CD4-positive, CD25-positive, alpha-beta regulatory T cell (primary cell): ENCODE data around the gene SAMD14. TPM values are rescaled to one million over a fixed set of nuclear protein-coding genes. Genes with fewer than 3 reads are reported as not detected.

Experiments used
- ATAC-seq, 2 donors: fragments of 150-1000 bp; cut with Tn5 transposase; one replicate each; pipeline ENCODE4 v1.10.0; 2021; ENCODE audit warnings: low read depth in 2 of 2, moderate number of reproducible peaks in 2 of 2, moderate library complexity in 1 of 2
- DNase-seq, 3 donors: peaks; one replicate each; pipeline versions ENCODE4 v3.0.0 to v3.0.0-alpha.2; 2012 to 2022; ENCODE audit warnings: mixed read lengths in 1 of 3
- H3K27ac ChIP-seq: one replicate; pipeline ENCODE4 v1.7.0; 2013; ENCODE audit warnings: mild to moderate bottlenecking, low read length; ENCODE audit not compliant: insufficient read depth, poor library complexity, severe bottlenecking
- H3K27me3 ChIP-seq: one replicate; pipeline ENCODE4 v1.7.0; 2013; ENCODE audit warnings: low read length; ENCODE audit not compliant: control insufficient read depth, insufficient read depth
- H3K36me3 ChIP-seq: one replicate; pipeline ENCODE4 v1.7.0; 2013; ENCODE audit warnings: mild to moderate bottlenecking, low read length, moderate library complexity; ENCODE audit not compliant: control insufficient read depth, insufficient read depth
- H3K4me1 ChIP-seq: 2 replicates; pipeline ENCODE4 v1.7.0; 2013; ENCODE audit warnings: mild to moderate bottlenecking, low read length; ENCODE audit not compliant: insufficient read depth, control insufficient read depth, poor library complexity, severe bottlenecking
- H3K4me3 ChIP-seq: one replicate; pipeline ENCODE4 v1.7.0; 2013; ENCODE audit warnings: low read depth, mild to moderate bottlenecking, low read length, moderate library complexity
- H3K9me3 ChIP-seq, 2 experiments: 1 replicate in 1 of 2; 2 replicates in 1 of 2; pipeline ENCODE4 v1.7.0; 2013; ENCODE audit warnings: low read length in 2 of 2, mild to moderate bottlenecking in 1 of 2, moderate library complexity in 1 of 2; ENCODE audit not compliant: control insufficient read depth in 2 of 2
- H3K27ac Mint-ChIP-seq, 3 donors: one replicate each; pipeline ENCODE4 v1.8.0; 2020 to 2022; ENCODE audit warnings: mild to moderate bottlenecking in 3 of 3, mixed read lengths in 3 of 3, moderate library complexity in 2 of 3
- H3K27me3 Mint-ChIP-seq: one replicate; pipeline ENCODE4 v1.8.0; 2022; ENCODE audit warnings: mild to moderate bottlenecking, mixed read lengths
- H3K36me3 Mint-ChIP-seq: one replicate; pipeline ENCODE4 v1.8.0; 2020; ENCODE audit warnings: mixed read lengths
- H3K4me1 Mint-ChIP-seq, 4 donors: one replicate each; pipeline ENCODE4 v1.8.0; 2020 to 2022; ENCODE audit warnings: mixed read lengths in 4 of 4, mild to moderate bottlenecking in 1 of 4
- H3K4me3 Mint-ChIP-seq, 4 donors: one replicate each; pipeline ENCODE4 v1.8.0; 2020 to 2022; ENCODE audit warnings: mild to moderate bottlenecking in 4 of 4, mixed read lengths in 4 of 4, moderate library complexity in 3 of 4
- H3K9me3 Mint-ChIP-seq, 7 donors: one replicate each; pipeline ENCODE4 v1.8.0; 2020 to 2022; ENCODE audit warnings: mixed read lengths in 7 of 7, mild to moderate bottlenecking in 3 of 7, moderate library complexity in 2 of 7
- polyA plus RNA-seq, 4 donors: library from polyadenylated mRNA; unstranded; fragments of 300-500 nt; fragmentation: Illumina TruSeq; gene quantifications; one replicate each; pipeline ENCODE4 v1.2.3, GENCODE V29; 2021
- total RNA-seq: library from RNA; stranded (reverse); gene quantifications from one replicate; pipeline ENCODE4 v1.2.3, GENCODE V29; 2022

SAMD14 gene
- total and polyA plus RNA-seq, 5 donors from 2014 or later = 0.09 to 0.96 TPM; not detected in 3

GRCh38 chr17:50098583-50098982 is 31.4 kb downstream of the SAMD14 start:
- Mint-ChIP-seq H3K36me3 (peaks cover 10% of the 10 kb centered on the region), H3K4me3 (peak overlapping the region in 1 of 4 donors; percentile 99), H3K4me1 (peaks cover 0 to 55% (median 20%) of the 10 kb centered on the region in 4 donors), H3K27ac (peak overlapping the region in 1 of 3 donors; percentile 1), H3K27me3 (no peaks in the 10 kb centered on the region), H3K9me3 (no peaks in the 10 kb centered on the region)
- Histone ChIP-seq H3K27ac (no peak overlapping the region), H3K36me3 (peaks cover 30% of the 10 kb centered on the region), H3K4me1 (peaks cover 22% of the 10 kb centered on the region), H3K27me3 (no peaks in the 10 kb centered on the region), H3K4me3 (no peak overlapping the region), H3K9me3 (no peaks in the 10 kb centered on the region)
- no peak for DNase-seq
- no peak for ATAC-seq

- H3K9me3 ChIP-seq = no peaks in the 10 kb centered on the region
- H3K4me1 Mint-ChIP-seq = peaks cover 0 to 54% (median 19%) of the 10 kb centered on the region in 4 donors
- ATAC-seq (no peak), DNase-seq (no peak)
- H3K27me3 Mint-ChIP-seq = no peaks in the 10 kb centered on the region
- H3K4me1 ChIP-seq = peaks cover 22% of the 10 kb centered on the region
- H3K36me3 Mint-ChIP-seq = peaks cover 10% of the 10 kb centered on the region
- no peak overlapping the region for H3K27ac ChIP-seq
- H3K4me3 Mint-ChIP-seq = peak overlapping the region in 3 of 4 donors; percentile 31 to 99 (median 59)
- peaks cover 26% of the 10 kb centered on the region for H3K36me3 ChIP-seq
- peak overlapping the region in 1 of 3 donors; percentile 38 for H3K27ac Mint-ChIP-seq
- no peak overlapping the region for H3K4me3 ChIP-seq
- H3K9me3 Mint-ChIP-seq = no peaks in the 10 kb centered on the region
- no peaks in the 10 kb centered on the region for H3K27me3 ChIP-seq
Observed at GRCh38 chr17:50097926-50098325, 32.0 kb downstream of the SAMD14 start.

GRCh38 chr17:50097455-50097854 is 32.5 kb downstream of the SAMD14 start:
- peak overlapping the region; percentile 33 to 99 (median 76) for H3K4me3 Mint-ChIP-seq
- H3K27ac ChIP-seq = no peak overlapping the region
- ATAC-seq (no peak), DNase-seq (no peak)
- no peaks in the 10 kb centered on the region for H3K27me3 Mint-ChIP-seq
- H3K4me3 ChIP-seq = no peak overlapping the region
- H3K27ac Mint-ChIP-seq = peak overlapping the region in 1 of 3 donors; percentile 38
- peaks cover 10% of the 10 kb centered on the region for H3K36me3 Mint-ChIP-seq
- H3K4me1 ChIP-seq = peaks cover 22% of the 10 kb centered on the region
- no peaks in the 10 kb centered on the region for H3K27me3 ChIP-seq
- peaks cover 26% of the 10 kb centered on the region for H3K36me3 ChIP-seq
- no peaks in the 10 kb centered on the region for H3K9me3 Mint-ChIP-seq
- peaks cover 0 to 54% (median 19%) of the 10 kb centered on the region in 4 donors for H3K4me1 Mint-ChIP-seq
- no peaks in the 10 kb centered on the region for H3K9me3 ChIP-seq

- no peak overlapping the region for H3K27ac Mint-ChIP-seq
Observed at GRCh38 chr17:50096758-50097157, 33.2 kb downstream of the SAMD14 start.

GRCh38 chr17:50096092-50096491 is 33.9 kb downstream of the SAMD14 start:
- Mint-ChIP-seq H3K27me3 (no peaks in the 10 kb centered on the region), H3K9me3 (no peaks in the 10 kb centered on the region), H3K36me3 (peaks cover 10% of the 10 kb centered on the region), H3K27ac (peak overlapping the region; percentile 97), H3K4me3 (peak overlapping the region; percentile 95 to 99 (median 99)), H3K4me1 (peaks cover 0 to 53% (median 19%) of the 10 kb centered on the region in 4 donors)
- Histone ChIP-seq H3K4me1 (peaks cover 22% of the 10 kb centered on the region), H3K27me3 (no peaks in the 10 kb centered on the region), H3K4me3 (peak overlapping the region; percentile 66), H3K27ac (no peak overlapping the region), H3K36me3 (peaks cover 26% of the 10 kb centered on the region), H3K9me3 (no peaks in the 10 kb centered on the region)
- no peak for DNase-seq
- ATAC-seq = no peak

More at GRCh38 chr17:50096758-50097157, 33.2 kb downstream of the SAMD14 start:
- ATAC-seq (no peak), DNase-seq (no peak)
- Histone ChIP-seq H3K27ac (no peak overlapping the region), H3K27me3 (no peaks in the 10 kb centered on the region), H3K4me1 (peaks cover 22% of the 10 kb centered on the region), H3K4me3 (no peak overlapping the region), H3K36me3 (peaks cover 26% of the 10 kb centered on the region), H3K9me3 (no peaks in the 10 kb centered on the region)
- H3K4me3 Mint-ChIP-seq = peak overlapping the region; percentile 95 to 99 (median 99)
- peaks cover 10% of the 10 kb centered on the region for H3K36me3 Mint-ChIP-seq
- H3K9me3 Mint-ChIP-seq = no peaks in the 10 kb centered on the region
- peaks cover 0 to 53% (median 19%) of the 10 kb centered on the region in 4 donors for H3K4me1 Mint-ChIP-seq
- H3K27me3 Mint-ChIP-seq = no peaks in the 10 kb centered on the region

- Histone ChIP-seq H3K27me3 (no peaks in the 10 kb centered on the region), H3K9me3 (no peaks in the 10 kb centered on the region), H3K27ac (peak overlapping the region; percentile 88), H3K36me3 (peaks cover 24% of the 10 kb centered on the region), H3K4me3 (peak overlapping the region; percentile 66), H3K4me1 (peaks cover 22% of the 10 kb centered on the region)
- no peak for ATAC-seq
- no peaks in the 10 kb centered on the region for H3K9me3 Mint-ChIP-seq
- peaks cover 10% of the 10 kb centered on the region for H3K36me3 Mint-ChIP-seq
- peak overlapping the region; percentile 97 for H3K27ac Mint-ChIP-seq
- DNase-seq = no peak
- no peaks in the 10 kb centered on the region for H3K27me3 Mint-ChIP-seq
- H3K4me3 Mint-ChIP-seq = peak overlapping the region; percentile 95 to 99 (median 99)
- H3K4me1 Mint-ChIP-seq = peaks cover 0 to 52% (median 18%) of the 10 kb centered on the region in 4 donors
Observed at GRCh38 chr17:50095626-50096037, 34.3 kb downstream of the SAMD14 start.

- peak; percentile 95 to 98 (median 98) for DNase-seq
- H3K36me3 Mint-ChIP-seq = peaks cover 7% of the 10 kb centered on the region
- ATAC-seq = peak; percentile 95 to 98
- Histone ChIP-seq H3K4me3 (peak within 1 kb of the TSS; percentile 99), H3K9me3 (no peaks in the 10 kb centered on the region), H3K27ac (peak within 1 kb of the TSS; percentile 88), H3K36me3 (peaks cover 20% of the 10 kb centered on the region), H3K4me1 (peaks cover 22% of the 10 kb centered on the region), H3K27me3 (no peaks in the 10 kb centered on the region)
- H3K4me3 Mint-ChIP-seq = peak within 1 kb of the TSS; percentile 95 to 99 (median 99)
- no peaks in the 10 kb centered on the region for H3K9me3 Mint-ChIP-seq
- no peaks in the 10 kb centered on the region for H3K27me3 Mint-ChIP-seq
- peak within 1 kb of the TSS; percentile 97 for H3K27ac Mint-ChIP-seq
- peaks cover 0 to 45% (median 18%) of the 10 kb centered on the region in 4 donors for H3K4me1 Mint-ChIP-seq
Observed at GRCh38 chr17:50094753-50095619, 35.0 kb downstream of the SAMD14 start, which contains the start of gene PDK2. TSS of gene PDK2 (plus strand) at chr17:50095351. CDS start at chr17:50095436, 85 bp downstream.
